ENCODE results near the gene ADAMTS12.

The ADAMTS12 gene

GRCh38 chr5:33582417-33582816, 309.4 kb downstream of the ADAMTS12 start:
- no peak overlapping the region for H3K4me3 ChIP-seq (ENCODE audit: low read depth, low read length)
- no peak for DNase-seq (ENCODE audit: low read depth)
- no peak for TF ChIP-seq CTCF (IDR thresholded peaks at IDR 0.05; ENCODE audit: control insufficient read depth, extremely low read depth, insufficient read depth)

- no peak for DNase-seq (ENCODE audit: low read depth)
- TF ChIP-seq CTCF (IDR thresholded peaks at IDR 0.05; ENCODE audit: control insufficient read depth, extremely low read depth, insufficient read depth) = no peak
- H3K4me3 ChIP-seq (ENCODE audit: low read depth, low read length) = no peak overlapping the region
These were observed 312.0 kb downstream of the ADAMTS12 start for GRCh38 chr5:33579789-33580188.

- no peak for TF ChIP-seq CTCF (IDR thresholded peaks at IDR 0.05; ENCODE audit: control insufficient read depth, extremely low read depth, insufficient read depth)
- no peak overlapping the region for H3K4me3 ChIP-seq (ENCODE audit: low read depth, low read length)
- no peak for DNase-seq (ENCODE audit: low read depth)
These were observed 312.6 kb downstream of the ADAMTS12 start for GRCh38 chr5:33579152-33579551.

GRCh38 chr5:33576726-33577590, 314.8 kb downstream of the ADAMTS12 start:
- TF ChIP-seq CTCF (IDR thresholded peaks at IDR 0.05; ENCODE audit: control insufficient read depth, extremely low read depth, insufficient read depth) = no peak
- no peak for DNase-seq (ENCODE audit: low read depth)

GRCh38 chr5:33565324-33565723, 326.5 kb downstream of the ADAMTS12 start:
- no peak for DNase-seq (ENCODE audit: low read depth)
- H3K4me3 ChIP-seq (ENCODE audit: low read depth, low read length) = no peak overlapping the region
- no peak for TF ChIP-seq CTCF (IDR thresholded peaks at IDR 0.05; ENCODE audit: control insufficient read depth, extremely low read depth, insufficient read depth)

More at GRCh38 chr5:33576726-33577590, 314.8 kb downstream of the ADAMTS12 start:
- H3K4me3 ChIP-seq (ENCODE audit: low read depth, low read length) = no peak overlapping the region

- H3K4me3 ChIP-seq (ENCODE audit: low read depth, low read length) = no peak overlapping the region
- no peak for TF ChIP-seq CTCF (IDR thresholded peaks at IDR 0.05; ENCODE audit: control insufficient read depth, extremely low read depth, insufficient read depth)
- no peak for DNase-seq (ENCODE audit: low read depth)
These were observed 327.5 kb downstream of the ADAMTS12 start for GRCh38 chr5:33563983-33564908.
